Fibroblast of villous mesenchyme (primary cell): Measurements from ENCODE around the gene ZFP1. TPM values are rescaled to one million over a fixed set of nuclear protein-coding genes. Genes with fewer than 3 reads are reported as not detected.

Experiments
- DNase-seq: peaks from one replicate; pipeline ENCODE4 v3.0.0-alpha.2; 2010; ENCODE audit warnings: low read depth
- H3K4me3 ChIP-seq: 2 replicates; pipeline ENCODE4 v1.5.1; 2011; ENCODE audit warnings: low read depth, mild to moderate bottlenecking, low read length
- total RNA-seq: library from RNA; depleted of rRNA; stranded (reverse); fragments of >200 nt; gene quantifications from 2 replicates; pipeline ENCODE4 v1.2.3, GENCODE V29; 2012
- TF ChIP-seq, protein P1 (sequence below): IDR thresholded peaks from 2 replicates; pipeline ENCODE4 v1.5.1; 2012; ENCODE audit warnings: low read depth, mild to moderate bottlenecking, low read length; ENCODE audit not compliant: insufficient read depth

Gene ZFP1
- total RNA-seq, 1 donor: 24.2 TPM

GRCh38 chr16:75114179-75114945 is 34.0 kb upstream of the ZFP1 start:
- TF ChIP-seq, protein P1, sequence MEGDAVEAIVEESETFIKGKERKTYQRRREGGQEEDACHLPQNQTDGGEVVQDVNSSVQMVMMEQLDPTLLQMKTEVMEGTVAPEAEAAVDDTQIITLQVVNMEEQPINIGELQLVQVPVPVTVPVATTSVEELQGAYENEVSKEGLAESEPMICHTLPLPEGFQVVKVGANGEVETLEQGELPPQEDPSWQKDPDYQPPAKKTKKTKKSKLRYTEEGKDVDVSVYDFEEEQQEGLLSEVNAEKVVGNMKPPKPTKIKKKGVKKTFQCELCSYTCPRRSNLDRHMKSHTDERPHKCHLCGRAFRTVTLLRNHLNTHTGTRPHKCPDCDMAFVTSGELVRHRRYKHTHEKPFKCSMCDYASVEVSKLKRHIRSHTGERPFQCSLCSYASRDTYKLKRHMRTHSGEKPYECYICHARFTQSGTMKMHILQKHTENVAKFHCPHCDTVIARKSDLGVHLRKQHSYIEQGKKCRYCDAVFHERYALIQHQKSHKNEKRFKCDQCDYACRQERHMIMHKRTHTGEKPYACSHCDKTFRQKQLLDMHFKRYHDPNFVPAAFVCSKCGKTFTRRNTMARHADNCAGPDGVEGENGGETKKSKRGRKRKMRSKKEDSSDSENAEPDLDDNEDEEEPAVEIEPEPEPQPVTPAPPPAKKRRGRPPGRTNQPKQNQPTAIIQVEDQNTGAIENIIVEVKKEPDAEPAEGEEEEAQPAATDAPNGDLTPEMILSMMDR: no peak
- DNase-seq: no peak
- no peak overlapping the region for H3K4me3 ChIP-seq

- TF ChIP-seq, protein P1: no peak
- H3K4me3 ChIP-seq: no peak overlapping the region
- no peak for DNase-seq
Measured at GRCh38 chr16:75114946-75115825, 33.1 kb upstream of the ZFP1 start.

DNA sequence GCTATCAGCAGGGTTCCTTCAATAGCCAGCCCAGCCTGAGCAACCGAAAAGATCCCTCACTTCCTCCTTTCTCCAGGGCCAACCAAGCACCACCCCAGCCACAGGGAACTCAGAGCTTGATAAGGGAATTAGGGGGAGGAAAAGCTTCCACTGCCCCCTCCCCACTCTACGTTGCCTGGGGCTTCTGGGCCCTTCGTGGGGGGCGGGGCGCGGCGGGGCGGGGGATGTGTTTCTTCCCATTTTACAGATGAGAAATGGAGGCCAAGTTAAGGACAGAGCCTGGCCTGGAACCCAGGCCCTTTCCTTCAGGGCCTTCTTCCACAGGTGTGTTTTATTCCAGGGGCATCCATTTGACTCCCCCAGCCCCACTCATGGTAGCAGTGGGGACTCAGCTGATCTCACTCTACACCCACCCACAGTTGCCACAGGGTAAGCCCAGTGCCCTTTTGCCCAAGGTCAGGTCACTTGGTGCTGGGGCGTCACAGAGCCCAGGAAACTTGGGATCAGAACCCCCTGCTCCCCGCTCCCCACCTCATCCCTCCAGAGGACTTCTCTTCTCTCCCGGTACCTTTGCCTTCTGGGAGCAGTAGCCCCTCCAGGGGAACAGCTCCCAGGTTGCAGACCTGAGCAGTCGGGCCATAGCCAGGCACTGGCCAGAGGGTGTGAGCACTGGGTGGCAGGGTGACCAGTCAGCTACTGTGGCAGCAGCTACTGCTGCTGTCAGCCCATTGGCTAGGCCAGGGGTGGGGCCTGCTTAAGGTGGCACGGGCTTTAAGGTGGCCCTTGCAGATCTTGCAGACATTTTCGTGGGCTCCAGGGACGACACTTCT is 32.0 kb upstream of the ZFP1 start, which contains the start of gene LDHD:
Gene LDHD, minus strand, starts transcription at position 700 of the 830 bp plus-strand sequence. Its CDS starts 60 bp downstream, at position 640.
- peak; percentile 66 for DNase-seq
- peak within 1 kb of the TSS; percentile 61 for H3K4me3 ChIP-seq
- TF ChIP-seq, protein P1: no peak

DNA sequence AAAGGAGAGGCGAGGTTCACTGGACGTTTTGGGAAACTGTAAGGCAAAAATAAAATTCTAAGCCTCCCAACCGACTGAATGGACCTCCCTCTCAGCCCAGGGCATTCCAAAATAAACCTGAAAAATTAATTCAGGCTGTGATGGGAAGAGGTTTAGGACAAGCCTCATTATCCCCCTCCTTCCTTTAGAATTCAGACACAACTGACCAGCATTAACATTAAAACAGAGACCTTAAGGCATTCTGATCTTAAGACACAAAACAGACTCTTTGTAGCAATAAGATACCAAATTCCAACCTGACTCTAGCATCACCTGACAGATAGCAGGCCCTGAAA is 31.4 kb upstream of the ZFP1 start:
- no peak for DNase-seq
- no peak overlapping the region for H3K4me3 ChIP-seq
- TF ChIP-seq, protein P1: no peak

DNA sequence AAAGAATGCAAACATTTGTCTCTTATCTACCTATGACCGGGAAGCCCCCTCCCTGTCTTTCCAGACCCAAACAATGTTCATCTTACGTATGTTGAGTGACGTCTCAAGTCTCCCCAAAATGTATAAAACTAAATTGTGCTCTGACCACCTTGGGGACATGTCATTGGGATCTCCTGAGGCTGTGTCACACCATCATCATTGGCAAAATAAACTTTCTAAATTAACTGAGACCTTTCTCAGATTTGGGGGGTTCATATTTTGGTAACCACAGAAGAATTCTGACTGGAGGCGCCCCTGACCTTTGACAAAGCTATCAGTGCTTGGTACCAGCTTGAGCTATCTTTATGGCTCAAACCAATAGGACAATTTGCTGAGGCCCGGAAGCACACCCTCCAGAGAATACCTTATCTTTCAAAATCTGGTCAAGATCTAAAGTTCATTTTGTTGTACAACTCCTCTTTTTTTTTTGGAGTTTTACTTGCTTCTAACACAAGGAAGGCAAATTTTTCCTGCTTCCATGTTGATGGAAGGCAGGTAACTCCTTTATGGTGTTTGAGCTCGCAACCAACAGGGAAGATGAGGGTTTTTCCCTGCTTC is 29.3 kb upstream of the ZFP1 start:
- DNase-seq: no peak
- TF ChIP-seq, protein P1: no peak
- no peak overlapping the region for H3K4me3 ChIP-seq

GRCh38 chr16:75120253-75120652 is 28.1 kb upstream of the ZFP1 start:
- TF ChIP-seq, protein P1: no peak
- no peak overlapping the region for H3K4me3 ChIP-seq
- no peak for DNase-seq
